Measurements from ENCODE around the gene TMEM63A. TPM values are rescaled to one million over a fixed set of nuclear protein-coding genes. Genes with fewer than 3 reads are reported as not detected.

TMEM63A gene
- total RNA-seq, 1 donor from 2014 or later = 5.1 TPM

DNA sequence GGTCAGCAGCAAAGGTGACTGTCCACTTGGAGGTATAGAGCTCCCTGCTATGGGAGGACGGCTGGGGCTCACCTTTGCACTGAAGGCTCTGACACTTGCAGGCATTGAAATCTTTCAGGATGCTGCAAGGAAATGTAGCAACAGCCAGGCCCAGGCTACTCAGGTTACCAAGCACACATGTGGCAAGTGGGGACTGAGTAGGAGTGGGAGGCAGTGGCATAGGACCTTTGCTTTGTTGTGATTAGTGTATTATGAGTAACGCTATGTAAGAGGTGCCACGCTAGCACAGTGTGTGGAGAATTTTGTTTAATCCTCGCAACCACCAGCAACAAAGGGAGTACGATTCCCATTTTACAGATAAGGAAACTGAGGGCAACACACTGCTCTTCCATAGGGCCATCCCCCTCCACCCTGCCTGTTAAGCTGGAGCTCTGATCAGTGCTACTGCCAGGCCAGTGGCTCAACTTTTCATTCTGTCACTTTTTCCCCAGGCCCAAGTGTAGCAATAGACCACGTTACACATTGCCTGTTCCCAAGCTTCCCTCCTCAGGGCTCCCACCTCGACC lies 21.2 kb downstream of the TMEM63A start:
- H4K20me1 ChIP-seq (ENCODE audit: low read depth) = no peaks in the 10 kb centered on the region
- H3F3A ChIP-seq (ENCODE audit: low read depth) = no peaks in the 10 kb centered on the region
- no peaks in the 10 kb centered on the region for H3K79me2 ChIP-seq (ENCODE audit: low read depth)
- no peak overlapping the region for H3K9ac ChIP-seq
- H3K27ac Mint-ChIP-seq = no peak overlapping the region
- no peak overlapping the region for H2AFZ ChIP-seq (replicated peaks)
- H3K27ac ChIP-seq = no peak overlapping the region
- no peaks in the 10 kb centered on the region for H3K4me1 Mint-ChIP-seq
- no peak for DNase-seq (ENCODE audit: low spot score)
- no peaks in the 10 kb centered on the region for H3K9me3 ChIP-seq (ENCODE audit: low read depth)
- no peak overlapping the region for H3K4me3 ChIP-seq
- no peak overlapping the region for H3K4me3 Mint-ChIP-seq
- H3K9me3 Mint-ChIP-seq = no peaks in the 10 kb centered on the region
- no peaks in the 10 kb centered on the region for H3K36me3 Mint-ChIP-seq
- peaks cover 2% of the 10 kb centered on the region for H3K27me3 Mint-ChIP-seq (ENCODE audit: insufficient read depth, low read depth)
- no peaks in the 10 kb centered on the region for H3K4me1 ChIP-seq
- H3K36me3 ChIP-seq = no peaks in the 10 kb centered on the region
- H3K4me2 ChIP-seq = no peak overlapping the region
- TF ChIP-seq, protein P1, sequence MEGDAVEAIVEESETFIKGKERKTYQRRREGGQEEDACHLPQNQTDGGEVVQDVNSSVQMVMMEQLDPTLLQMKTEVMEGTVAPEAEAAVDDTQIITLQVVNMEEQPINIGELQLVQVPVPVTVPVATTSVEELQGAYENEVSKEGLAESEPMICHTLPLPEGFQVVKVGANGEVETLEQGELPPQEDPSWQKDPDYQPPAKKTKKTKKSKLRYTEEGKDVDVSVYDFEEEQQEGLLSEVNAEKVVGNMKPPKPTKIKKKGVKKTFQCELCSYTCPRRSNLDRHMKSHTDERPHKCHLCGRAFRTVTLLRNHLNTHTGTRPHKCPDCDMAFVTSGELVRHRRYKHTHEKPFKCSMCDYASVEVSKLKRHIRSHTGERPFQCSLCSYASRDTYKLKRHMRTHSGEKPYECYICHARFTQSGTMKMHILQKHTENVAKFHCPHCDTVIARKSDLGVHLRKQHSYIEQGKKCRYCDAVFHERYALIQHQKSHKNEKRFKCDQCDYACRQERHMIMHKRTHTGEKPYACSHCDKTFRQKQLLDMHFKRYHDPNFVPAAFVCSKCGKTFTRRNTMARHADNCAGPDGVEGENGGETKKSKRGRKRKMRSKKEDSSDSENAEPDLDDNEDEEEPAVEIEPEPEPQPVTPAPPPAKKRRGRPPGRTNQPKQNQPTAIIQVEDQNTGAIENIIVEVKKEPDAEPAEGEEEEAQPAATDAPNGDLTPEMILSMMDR (IDR thresholded peaks at IDR 0.05) = no peak
- TF ChIP-seq EZH2 (IDR thresholded peaks at IDR 0.05) (no peak), EZH2phosphoT487 (IDR thresholded peaks at IDR 0.05) (no peak)
- no peaks in the 10 kb centered on the region for H3K27me3 ChIP-seq

DNA sequence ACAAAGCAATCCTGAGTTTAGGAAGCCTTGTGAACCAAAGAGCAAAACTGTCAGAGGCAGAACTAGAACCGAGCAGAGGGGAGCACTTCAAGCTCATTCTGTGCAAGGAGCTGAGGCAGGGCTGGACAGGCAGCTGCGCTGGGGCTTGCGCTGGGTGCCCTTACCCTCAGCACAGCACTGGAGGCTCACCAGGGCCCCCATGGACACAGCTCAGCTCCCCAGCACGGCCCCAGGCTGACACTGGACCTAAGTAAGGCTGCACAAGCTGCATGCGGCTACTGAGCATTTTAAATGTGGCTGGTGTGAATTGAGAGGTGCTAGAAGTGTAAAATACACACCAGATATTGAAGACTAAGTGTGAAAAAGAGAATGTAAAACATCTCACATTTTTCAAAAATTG lies 22.1 kb downstream of the TMEM63A start:
- H3K4me1 Mint-ChIP-seq = no peaks in the 10 kb centered on the region
- no peaks in the 10 kb centered on the region for H3K36me3 Mint-ChIP-seq
- peaks cover 2% of the 10 kb centered on the region for H3K27me3 Mint-ChIP-seq (ENCODE audit: insufficient read depth, low read depth)
- no peak overlapping the region for H3K27ac Mint-ChIP-seq
- no peak overlapping the region for H3K9ac ChIP-seq
- TF ChIP-seq EZH2 (IDR thresholded peaks at IDR 0.05) = no peak
- TF ChIP-seq, protein P1 (IDR thresholded peaks at IDR 0.05) = no peak
- no peak for TF ChIP-seq EZH2phosphoT487 (IDR thresholded peaks at IDR 0.05)
- H3K4me3 ChIP-seq = no peak overlapping the region
- H3K9me3 ChIP-seq (ENCODE audit: low read depth) = no peaks in the 10 kb centered on the region
- H3K4me1 ChIP-seq = no peaks in the 10 kb centered on the region
- H3K9me3 Mint-ChIP-seq = no peaks in the 10 kb centered on the region
- DNase-seq (ENCODE audit: low spot score) = no peak
- H2AFZ ChIP-seq (replicated peaks) = no peak overlapping the region
- H3K4me3 Mint-ChIP-seq = no peak overlapping the region
- no peaks in the 10 kb centered on the region for H4K20me1 ChIP-seq (ENCODE audit: low read depth)
- H3F3A ChIP-seq (ENCODE audit: low read depth) = no peaks in the 10 kb centered on the region
- no peaks in the 10 kb centered on the region for H3K79me2 ChIP-seq (ENCODE audit: low read depth)
- no peaks in the 10 kb centered on the region for H3K36me3 ChIP-seq
- no peaks in the 10 kb centered on the region for H3K27me3 ChIP-seq
- H3K27ac ChIP-seq = no peak overlapping the region
- H3K4me2 ChIP-seq = no peak overlapping the region

DNA sequence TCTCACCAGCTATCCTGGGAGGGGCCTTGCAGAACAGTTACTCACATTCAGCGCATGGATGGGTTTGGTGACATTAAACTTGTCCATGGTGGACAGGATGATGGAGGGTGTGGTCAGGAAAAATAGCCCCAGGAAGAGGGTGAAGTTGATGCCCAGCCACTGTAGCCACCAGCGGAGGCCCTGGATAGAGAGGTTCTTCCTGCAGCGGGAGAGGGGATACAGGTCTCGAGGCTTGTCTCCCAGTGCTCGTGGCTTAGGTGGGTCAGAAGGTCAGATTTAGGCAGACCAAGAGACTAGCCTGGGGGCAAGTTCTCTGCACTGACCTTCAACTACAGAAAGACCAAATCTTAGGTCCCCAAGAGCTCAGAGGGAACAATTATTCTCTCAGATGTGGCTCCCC lies 23.0 kb downstream of the TMEM63A start:
- no peak overlapping the region for H3K4me3 ChIP-seq
- Mint-ChIP-seq H3K9me3 (no peaks in the 10 kb centered on the region), H3K36me3 (no peaks in the 10 kb centered on the region), H3K27ac (no peak overlapping the region), H3K4me1 (no peaks in the 10 kb centered on the region), H3K27me3 (ENCODE audit: insufficient read depth, low read depth) (peaks cover 2% of the 10 kb centered on the region), H3K4me3 (no peak overlapping the region)
- no peaks in the 10 kb centered on the region for H3K79me2 ChIP-seq (ENCODE audit: low read depth)
- H4K20me1 ChIP-seq (ENCODE audit: low read depth) = no peaks in the 10 kb centered on the region
- H3K36me3 ChIP-seq = no peaks in the 10 kb centered on the region
- no peaks in the 10 kb centered on the region for H3K4me1 ChIP-seq
- no peak for TF ChIP-seq EZH2 (IDR thresholded peaks at IDR 0.05)
- TF ChIP-seq, protein P1 (IDR thresholded peaks at IDR 0.05) = no peak
- no peak for TF ChIP-seq EZH2phosphoT487 (IDR thresholded peaks at IDR 0.05)
- H3K9me3 ChIP-seq (ENCODE audit: low read depth) = no peaks in the 10 kb centered on the region
- H3K4me2 ChIP-seq = no peak overlapping the region
- no peak overlapping the region for H3K27ac ChIP-seq
- H3F3A ChIP-seq (ENCODE audit: low read depth) = no peaks in the 10 kb centered on the region
- no peaks in the 10 kb centered on the region for H3K27me3 ChIP-seq
- DNase-seq (ENCODE audit: low spot score) = no peak
- no peak overlapping the region for H2AFZ ChIP-seq (replicated peaks)
- no peak overlapping the region for H3K9ac ChIP-seq
